ENCODE measurements around the gene WDPCP.
A peak's percentile ranks its signal among the peaks of the same experiment; 100 is the strongest.
"Not testable (repeated sequence)": the region's sequence is repeated elsewhere in the genome, so short reads cannot be mapped to it uniquely, and the experiment has no call there.

Gene WDPCP

DNA sequence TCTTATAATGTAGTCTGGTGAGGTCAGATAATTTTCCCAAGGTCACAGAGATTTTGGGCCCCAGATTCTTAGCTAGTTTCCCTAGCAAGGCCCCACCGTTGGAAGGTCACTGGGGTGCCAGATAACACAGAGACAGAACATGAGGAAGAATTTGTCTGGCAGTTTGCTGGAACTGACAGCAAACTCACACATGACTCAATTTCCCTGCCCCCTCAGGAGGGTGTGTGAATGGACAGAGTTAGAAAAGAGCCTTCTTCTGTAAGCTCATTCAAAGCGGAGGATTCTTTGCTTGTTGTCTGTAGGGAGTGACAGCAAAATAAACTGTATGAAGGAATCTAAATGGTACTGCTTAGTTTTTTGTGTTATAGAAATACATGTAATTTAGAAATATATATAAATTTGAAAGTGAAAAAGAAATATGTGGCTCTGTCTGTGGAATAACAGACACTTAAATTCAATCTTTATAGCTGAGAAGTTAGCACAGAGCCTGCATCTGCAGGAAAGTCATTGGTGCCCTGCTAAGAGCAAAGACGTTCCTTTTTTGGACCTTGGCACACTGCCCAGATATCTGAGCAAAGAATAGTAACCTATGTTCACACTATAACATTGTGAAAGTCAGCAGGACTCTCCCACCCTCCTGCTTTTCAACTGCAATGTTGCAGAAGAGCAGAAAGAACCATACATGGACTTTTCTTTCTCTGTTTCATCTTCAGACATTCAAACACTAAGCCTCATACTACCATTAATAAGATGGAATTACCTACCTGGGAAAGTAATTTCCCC, 2.5 kb upstream of the WDPCP start:
- DNase-seq = peak; percentile 62 to 67 (median 64)

DNA sequence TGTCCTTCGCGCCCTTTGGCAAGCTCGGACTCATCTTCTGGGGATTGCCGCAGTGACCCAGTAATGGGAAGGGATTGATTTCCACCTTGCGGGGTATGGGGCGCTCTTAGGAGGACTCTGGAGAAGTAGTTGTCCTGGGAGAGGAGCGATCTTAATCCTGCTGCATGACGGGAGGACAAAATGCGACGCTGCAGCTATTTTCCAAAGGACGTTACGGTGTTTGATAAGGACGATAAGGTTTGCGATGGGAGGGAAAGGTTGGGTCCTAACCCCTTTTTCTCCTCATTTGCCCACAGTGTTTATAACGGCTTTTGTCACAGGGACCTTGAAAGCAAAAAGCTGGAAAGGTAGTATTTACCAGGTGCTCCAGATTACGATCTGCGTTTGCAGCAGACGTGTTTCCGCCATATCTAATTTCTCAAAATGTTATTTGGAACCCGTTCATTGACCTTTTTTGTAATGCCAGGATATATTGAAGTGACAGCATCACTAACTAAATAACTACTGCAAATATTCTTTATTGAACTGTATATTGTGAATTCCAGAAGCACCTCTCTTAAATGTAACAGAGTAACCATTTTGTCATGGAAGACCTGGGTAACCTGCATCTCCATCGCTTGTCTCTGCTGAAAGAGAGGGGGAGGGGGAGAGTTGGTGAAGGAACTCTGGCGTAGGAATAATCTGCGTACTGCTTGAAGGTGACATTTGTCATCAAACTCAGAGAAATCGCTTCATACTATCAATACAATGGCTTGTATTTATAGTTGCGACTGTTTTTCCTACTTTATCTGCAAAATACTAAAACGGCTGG, 1.1 kb upstream of the WDPCP start:
- DNase-seq = no peak

DNA sequence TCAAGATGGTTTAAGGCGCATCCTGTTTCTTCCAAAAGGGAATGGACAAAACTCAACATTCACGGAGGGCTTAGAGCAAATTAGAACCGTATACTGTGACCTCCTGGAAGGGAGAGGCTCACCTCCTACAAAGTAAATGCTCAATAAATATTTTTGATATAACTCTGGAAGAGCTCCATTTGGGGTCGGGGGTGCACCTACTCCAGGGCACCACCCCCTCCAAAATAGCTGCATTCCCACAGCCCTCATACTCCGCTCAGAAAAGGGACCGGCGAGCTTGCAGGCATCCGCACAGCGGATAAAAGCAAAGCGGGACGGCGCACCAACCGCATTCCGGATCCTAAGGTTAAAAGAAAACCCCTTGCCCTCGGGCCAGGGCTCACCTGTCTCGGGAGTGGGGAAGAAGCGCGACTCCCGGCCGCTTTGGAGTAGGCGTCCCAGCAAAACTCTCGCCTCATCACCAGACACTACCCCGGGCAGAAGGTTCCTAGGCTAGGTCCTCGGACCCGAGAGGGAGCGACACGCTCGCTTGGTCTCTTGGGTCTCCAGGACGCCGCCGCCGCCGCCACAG, 378 bp downstream of the WDPCP start:
- DNase-seq = no peak

DNA sequence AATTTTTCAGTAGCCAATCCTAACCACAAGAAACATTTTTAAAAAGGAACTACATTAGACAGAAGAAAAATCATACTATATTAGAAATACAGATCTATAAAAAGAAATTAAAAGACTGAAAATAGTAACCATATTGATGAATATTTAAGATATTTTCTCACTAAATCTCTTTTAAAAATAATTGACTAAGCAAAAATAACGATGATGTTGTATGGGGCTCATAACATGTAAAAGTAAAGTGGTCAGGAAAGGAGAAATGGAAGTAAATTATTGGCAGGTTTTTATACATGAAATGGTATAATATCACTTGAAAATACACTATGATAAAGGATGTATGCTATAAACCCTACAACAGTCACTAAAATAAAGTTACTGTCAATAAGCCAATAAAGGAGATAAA, 5.4 kb downstream of the WDPCP start:
- no peak for DNase-seq

DNA sequence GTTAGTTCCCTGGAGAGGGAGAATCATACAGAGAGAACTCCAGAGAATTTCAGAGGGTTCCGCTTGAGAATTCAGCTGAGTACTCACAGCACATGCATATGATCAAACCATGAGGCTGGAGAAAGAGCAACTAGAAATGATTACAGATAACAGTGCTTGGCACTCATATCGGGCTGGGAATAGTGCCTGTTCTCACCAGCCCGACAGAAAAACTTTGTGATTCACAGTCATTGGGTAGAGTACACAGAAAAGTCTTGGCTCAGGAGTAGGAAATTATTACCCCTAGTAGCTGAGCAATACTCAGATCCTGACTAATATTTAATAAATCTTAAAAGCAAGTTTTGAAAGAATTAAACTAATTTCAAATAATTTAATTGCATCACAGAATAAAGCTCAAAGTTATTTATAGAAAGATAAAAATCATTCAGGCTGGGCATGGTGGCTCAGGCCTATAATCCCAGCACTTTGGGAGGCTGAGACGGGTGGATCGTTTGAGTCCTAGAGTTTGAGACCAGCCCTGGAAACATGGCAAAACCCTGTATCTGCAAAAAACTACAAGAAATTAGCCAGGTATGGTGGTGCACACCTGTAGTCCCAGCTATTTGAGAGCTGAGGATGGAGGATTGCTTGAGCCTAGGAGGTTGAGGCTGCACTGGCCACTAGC, 6.8 kb downstream of the WDPCP start:
- DNase-seq = no peak

DNA sequence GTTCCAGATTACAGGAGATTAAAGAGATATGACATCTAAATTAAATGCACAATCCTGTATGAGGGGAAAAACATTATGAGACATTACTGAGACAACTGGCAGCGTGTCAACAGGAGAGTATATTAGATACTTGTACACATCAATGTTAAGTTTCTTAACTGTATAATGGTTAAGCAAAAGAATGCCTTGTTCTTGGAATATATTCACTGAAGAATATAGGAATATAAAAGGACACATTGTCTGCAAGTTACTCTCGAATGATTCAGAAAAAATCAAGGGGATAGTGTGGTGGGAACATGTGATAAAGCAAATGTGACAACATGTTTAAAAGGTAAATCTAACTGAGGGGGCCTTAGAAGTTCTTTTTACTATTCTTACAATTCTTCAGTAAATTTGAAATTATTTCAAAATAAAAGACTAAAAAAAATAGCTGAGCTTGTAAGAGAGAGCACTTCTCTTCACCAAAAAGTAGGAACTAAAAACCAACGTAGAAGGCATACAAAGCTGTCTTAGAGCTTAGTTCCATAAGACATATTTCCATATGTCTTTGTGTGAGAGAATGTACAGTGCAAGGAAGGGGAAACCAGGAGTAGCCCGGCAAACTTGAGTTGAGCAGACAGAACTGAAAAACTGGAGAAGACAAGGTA, 7.5 kb downstream of the WDPCP start:
- no peak for DNase-seq

DNA sequence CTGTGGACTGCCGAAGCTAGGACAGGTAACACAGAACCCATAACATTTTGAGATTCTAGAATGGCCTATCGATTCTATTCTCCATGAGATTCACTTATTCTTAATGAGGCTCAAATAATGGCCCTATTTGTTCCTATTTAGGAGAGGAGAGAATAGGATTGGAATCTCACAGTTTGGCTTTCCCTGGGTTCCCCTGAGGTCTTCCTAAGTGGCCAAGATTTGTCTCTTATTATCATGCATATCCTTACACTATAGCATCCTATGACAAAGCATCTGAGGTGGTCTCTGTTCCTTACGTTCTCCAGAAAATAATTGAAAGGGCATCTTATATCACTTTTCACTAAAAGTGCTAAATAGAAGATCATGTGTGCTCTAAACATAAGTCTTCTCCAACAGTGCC, 9.5 kb downstream of the WDPCP start:
- no peak for DNase-seq

DNA sequence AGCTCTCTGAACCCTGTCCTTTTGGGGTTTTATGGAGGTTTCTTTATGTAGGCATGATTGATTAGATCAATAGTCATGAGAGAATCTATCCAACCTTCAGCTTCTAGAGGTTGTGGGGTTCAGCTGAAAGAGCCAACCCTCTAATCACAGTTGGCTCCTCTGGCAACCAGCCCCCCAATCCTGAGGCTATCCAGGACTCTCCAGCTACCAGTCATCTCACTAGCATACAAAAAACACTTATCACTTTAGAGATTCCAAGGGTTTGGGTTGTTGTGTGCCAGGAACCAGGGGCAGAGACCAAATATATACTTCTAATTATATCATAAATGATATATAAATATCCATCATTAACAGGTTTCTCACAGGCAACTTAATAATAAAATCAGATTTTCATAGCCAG, 11.7 kb downstream of the WDPCP start:
- no peak for DNase-seq

DNA sequence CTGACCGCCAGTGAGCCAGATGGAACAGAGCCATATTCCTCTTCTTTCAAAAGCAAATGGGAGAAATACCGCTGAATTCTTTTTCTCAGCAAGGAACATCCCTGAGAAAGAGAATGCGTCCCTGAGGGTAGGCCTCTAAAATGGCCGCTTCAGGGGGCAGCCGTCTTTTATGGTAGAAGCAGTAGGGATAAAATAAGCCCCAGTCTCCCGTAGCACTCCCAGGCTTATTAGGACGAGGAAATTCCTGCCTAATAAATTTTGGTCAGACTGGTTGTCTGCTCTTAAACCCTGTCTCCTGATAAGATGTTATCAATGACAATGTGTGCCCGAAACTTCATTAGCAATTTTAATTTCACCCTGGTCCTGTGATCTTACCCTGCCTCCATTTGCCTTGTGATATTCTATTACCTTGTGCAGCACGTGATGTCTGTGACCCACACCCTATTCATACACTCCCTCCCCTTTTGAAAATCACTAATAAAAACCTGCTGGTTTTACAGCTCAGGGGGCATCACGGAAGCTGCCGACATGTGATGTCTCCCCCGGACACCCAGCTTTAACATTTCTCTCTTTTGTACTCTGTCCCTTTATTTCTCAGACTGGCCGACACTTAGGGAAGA, 14.4 kb downstream of the WDPCP start:
- not testable (repeated sequence) for DNase-seq

DNA sequence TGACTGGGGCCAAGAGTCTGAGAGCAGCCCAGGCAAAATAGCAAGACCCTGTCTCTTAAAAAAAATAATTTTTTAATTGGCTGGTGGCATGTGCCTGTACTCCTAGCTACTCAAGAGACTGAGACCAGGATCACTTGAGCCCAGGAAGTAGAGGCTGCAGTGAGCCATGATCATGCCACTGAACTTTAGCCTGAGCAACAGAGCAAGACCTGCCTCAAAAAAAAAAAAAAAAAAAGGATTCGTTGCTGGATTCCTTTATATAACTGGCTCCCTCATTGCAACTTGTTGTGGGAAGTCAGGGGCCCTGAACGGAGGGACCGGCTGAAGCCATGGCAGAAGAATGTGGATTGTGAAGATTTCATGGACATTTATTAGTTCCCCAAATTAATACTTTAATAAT, 15.3 kb downstream of the WDPCP start:
- DNase-seq = not testable (repeated sequence)

DNA sequence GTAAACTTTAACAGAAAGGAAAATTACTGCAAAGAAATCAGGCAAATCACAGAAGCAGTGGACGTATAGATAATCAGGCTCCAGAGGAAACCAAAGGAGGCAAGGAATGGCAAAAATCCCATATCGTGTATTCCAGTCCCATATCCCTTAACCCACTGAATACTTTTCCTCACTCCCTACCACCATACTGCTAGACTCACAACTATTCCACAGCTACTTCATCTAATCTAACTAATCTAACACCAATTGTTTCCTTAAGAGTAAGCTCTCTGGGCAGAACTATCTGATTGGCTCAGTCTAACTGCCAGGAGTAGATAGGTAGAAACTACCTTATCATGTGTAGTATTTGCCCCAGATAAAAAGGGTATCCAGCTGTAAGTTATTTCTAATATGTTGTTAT, 16.3 kb downstream of the WDPCP start:
- DNase-seq = no peak

DNA sequence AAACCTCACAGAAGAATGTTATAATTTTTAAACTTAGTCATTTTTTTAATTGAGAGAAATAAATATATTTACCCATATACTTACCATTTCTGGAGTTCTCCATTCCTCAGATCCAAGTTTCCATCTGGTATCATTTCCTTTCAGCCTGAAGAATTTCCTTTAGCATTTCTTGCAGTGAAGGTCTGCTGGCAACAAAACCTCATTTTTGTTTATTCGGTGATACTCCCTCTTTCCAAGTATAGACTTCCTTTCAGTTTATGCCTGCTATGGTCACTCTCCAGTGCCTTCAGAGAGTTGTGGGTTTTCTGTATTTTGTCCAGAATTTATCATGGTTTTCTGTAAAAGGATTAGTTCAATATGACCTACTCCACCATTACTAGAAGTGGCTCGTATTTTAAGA, 17.0 kb downstream of the WDPCP start:
- DNase-seq = no peak

DNA sequence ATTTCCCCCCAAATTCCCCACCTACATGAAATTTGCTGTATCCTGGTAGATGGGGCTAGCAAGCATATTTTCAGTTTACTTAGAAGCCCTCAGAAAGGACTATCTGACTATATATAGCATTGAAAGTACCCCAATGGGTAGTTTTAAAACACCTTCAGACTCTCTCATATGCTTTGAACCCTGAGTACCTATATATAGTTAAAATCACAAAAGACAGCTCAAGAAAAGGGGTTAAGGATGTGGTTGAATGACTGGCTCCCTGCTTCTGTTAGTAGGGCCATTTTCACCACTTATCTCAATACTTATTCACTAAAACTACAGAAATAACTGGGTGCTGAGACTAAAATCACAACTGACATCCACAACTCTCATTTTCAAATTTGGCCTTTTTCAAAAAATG, 18.5 kb downstream of the WDPCP start:
- DNase-seq = no peak

DNA sequence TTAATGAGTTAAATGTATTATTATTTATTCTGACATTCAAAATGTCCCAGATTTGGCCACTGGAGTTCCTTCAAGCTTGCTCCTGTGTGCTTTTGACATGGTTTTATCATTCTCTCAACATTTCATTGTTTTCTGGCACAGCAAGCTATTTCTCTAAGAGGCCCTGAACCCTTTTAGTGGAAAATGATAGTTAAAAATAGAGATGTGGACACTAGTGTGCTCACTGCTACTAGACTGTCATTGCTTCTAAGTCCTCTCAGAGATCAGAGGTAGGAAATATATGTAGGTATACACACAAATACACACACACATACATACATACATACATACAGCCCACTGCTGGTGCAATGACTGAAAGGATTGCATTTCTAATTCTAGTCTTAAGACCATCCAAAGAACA, 25.5 kb downstream of the WDPCP start:
- DNase-seq = no peak

DNA sequence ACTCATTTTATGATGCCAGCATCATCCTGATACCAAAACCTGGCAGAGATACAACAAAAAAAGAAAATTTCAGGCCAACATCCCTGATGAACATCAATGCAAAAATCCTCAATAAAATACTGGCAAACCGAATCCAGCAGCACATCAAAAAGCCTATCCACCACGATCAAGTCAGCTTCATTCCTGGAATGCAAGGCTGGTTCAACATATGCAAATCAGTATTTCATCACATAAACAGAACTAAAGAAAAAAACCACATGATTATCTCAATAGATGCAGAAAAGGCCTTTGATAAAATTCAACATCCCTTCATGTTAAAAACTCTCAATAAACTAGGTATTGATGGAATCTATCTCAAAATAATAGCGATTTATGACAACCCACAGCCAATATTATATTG, 29.4 kb downstream of the WDPCP start:
- not testable (repeated sequence) for DNase-seq

DNA sequence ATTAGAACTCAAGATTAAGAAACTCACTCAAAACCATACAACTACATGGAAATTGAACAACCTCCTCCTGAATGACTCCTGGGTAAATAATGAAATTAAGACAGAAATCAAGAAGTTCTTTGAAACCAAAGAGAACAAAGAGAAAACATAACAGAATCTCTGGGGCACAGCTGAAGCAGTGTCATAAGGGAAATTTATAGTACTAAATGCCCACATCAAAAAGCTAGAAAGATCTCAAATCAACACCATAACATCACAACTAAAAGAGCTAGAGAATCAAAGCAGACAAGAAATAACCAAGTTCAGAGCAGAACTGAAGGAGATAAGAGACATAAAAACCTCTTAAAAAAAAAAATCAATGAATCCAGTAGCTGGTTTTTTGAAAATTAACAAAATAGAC, 30.5 kb downstream of the WDPCP start:
- DNase-seq = not testable (repeated sequence)

DNA sequence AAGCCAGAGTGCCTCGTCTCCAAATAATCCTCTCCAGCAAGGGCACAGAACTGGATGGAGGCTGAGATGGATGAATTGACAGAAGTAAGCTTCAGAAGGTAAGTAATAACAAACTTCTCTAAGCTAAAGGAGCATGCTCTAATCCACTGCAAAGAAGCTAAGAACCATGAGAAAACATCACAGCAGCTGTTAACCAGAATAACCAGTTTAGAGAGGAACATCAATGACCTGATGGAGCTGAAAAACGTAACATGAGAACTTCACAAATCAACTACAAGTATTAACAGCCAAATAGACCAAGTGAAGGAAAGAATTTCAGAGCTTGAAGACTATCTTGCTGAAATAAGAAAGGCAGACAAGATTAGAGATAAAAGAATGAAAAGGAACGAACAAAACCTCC, 32.3 kb downstream of the WDPCP start:
- DNase-seq = no peak

DNA sequence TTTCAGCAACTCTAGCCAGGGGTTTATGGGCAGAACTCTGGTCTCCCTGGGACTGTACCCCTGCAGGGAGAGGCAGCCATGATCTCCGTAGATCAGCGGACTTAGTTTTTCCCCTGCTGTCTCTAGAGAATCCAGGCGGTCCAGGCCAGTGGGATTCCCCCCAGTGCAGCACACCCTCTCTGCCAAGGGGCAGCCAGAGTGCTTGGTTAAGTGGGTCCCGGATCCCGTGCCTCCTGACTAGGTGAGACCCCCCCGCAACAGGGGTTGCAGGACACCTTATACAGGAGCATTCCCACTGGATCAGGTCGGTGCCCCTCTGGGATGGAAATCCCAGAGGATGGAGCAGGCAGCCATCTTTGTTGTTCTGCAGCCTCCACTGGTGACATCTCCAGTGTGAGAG, 33.0 kb downstream of the WDPCP start:
- no peak for DNase-seq

DNA sequence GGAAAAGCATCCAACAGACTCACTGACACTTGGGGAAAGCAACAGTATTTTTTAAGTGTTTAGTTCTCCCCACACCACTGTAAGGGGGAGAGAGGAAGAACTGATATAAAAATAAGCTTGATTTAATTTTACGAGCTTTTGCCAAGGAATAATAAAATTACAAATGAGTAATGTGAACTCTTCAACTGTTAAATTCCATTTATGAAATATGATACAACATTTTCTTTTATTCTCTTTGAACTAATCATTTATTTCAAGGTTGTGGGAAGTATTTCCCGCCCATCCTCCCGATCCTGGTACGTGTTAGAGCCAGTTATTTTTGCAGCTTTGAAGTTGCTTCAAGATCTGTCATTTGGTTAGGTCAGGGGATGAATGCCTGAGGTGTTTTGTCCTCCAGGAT, 35.2 kb downstream of the WDPCP start:
- no peak for DNase-seq

DNA sequence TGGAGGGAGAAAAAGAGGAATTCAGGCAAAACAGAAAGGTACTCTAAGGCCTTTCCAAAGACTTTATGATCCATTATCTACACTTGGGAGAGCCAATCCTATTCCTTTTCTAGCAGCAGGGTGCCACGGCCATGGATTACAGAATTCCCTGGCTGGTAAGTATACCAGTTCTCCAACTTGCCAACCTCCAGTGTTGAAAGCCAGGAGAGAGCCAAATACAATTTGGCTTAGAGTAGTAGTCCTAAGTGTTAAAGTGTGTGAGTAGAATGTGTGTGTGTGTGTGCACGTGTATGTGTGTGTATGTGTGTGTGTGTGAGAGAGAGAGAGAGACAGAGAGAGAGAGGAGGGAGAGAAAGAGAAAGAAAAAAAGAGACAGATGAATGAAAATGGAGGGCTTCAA, 43.3 kb downstream of the WDPCP start:
- DNase-seq = no peak

DNA sequence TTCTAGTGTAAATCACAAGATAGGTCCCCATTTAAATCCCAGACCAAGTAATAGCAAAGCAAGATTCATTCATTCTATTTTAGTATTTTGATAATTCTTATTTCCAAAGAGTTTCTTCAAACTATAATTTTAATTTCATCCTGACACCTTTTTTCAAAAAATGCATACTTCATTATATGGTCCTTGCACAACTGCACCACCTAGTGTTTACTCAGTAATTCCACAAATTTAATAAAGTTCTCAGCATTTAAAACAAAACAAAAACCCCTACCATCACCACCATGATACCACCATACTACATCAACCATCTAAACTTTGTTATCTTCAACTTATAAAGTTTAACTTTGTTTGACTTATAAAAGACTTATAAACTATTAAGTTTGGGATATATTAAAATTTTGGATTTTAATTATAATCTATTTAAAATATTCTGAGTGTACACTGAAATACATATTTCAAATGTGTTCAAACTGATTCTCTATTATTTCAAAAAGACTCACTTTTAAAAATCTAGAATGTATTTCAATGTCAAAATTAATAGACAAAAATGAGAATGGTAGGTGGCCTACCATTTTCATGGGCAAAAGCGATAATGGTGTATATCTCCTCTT, 44.2 kb downstream of the WDPCP start:
- DNase-seq = peak; percentile 11 to 37 (median 33)
